ENCODE measurements around the gene BACE1. TPM values are rescaled to one million over a fixed set of nuclear protein-coding genes. Genes with fewer than 3 reads are reported as not detected.

Gene BACE1
- total and polyA plus RNA-seq, 4 donors: 7.3 to 21.8 (median 14.1) TPM

DNA sequence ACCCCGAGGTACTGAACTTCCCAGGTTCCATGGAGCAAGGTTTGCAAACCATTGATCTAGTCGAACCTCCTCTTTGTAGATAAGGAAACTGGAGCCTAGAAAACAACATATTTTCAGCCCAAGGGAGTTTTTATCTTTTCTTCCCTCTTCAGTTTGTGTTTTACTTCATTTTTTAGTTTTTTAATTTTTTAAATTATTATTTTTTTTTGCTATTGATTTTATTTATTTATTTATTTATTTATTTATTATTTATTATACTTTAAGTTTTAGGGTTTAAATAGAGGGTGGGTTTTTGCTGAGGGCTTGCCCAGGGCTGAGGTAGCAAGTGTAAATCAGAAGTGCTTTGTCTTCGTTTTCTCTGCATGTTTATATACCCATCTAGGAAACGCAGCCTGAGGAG is 38.5 kb upstream of the BACE1 start:
- TF ChIP-seq, protein P1, sequence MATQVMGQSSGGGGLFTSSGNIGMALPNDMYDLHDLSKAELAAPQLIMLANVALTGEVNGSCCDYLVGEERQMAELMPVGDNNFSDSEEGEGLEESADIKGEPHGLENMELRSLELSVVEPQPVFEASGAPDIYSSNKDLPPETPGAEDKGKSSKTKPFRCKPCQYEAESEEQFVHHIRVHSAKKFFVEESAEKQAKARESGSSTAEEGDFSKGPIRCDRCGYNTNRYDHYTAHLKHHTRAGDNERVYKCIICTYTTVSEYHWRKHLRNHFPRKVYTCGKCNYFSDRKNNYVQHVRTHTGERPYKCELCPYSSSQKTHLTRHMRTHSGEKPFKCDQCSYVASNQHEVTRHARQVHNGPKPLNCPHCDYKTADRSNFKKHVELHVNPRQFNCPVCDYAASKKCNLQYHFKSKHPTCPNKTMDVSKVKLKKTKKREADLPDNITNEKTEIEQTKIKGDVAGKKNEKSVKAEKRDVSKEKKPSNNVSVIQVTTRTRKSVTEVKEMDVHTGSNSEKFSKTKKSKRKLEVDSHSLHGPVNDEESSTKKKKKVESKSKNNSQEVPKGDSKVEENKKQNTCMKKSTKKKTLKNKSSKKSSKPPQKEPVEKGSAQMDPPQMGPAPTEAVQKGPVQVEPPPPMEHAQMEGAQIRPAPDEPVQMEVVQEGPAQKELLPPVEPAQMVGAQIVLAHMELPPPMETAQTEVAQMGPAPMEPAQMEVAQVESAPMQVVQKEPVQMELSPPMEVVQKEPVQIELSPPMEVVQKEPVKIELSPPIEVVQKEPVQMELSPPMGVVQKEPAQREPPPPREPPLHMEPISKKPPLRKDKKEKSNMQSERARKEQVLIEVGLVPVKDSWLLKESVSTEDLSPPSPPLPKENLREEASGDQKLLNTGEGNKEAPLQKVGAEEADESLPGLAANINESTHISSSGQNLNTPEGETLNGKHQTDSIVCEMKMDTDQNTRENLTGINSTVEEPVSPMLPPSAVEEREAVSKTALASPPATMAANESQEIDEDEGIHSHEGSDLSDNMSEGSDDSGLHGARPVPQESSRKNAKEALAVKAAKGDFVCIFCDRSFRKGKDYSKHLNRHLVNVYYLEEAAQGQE (IDR thresholded peaks at IDR 0.05): no peak
- TF ChIP-seq, protein P2, sequence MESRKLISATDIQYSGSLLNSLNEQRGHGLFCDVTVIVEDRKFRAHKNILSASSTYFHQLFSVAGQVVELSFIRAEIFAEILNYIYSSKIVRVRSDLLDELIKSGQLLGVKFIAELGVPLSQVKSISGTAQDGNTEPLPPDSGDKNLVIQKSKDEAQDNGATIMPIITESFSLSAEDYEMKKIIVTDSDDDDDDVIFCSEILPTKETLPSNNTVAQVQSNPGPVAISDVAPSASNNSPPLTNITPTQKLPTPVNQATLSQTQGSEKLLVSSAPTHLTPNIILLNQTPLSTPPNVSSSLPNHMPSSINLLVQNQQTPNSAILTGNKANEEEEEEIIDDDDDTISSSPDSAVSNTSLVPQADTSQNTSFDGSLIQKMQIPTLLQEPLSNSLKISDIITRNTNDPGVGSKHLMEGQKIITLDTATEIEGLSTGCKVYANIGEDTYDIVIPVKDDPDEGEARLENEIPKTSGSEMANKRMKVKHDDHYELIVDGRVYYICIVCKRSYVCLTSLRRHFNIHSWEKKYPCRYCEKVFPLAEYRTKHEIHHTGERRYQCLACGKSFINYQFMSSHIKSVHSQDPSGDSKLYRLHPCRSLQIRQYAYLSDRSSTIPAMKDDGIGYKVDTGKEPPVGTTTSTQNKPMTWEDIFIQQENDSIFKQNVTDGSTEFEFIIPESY (IDR thresholded peaks at IDR 0.05): no peak
- TF ChIP-seq FOXA2 (IDR thresholded peaks at IDR 0.05): no peak
- TF ChIP-seq, protein P3, sequence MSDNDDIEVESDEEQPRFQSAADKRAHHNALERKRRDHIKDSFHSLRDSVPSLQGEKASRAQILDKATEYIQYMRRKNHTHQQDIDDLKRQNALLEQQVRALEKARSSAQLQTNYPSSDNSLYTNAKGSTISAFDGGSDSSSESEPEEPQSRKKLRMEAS (IDR thresholded peaks at IDR 0.05): no peak
- TF ChIP-seq SP1 (IDR thresholded peaks at IDR 0.05): no peak
- no peak for TF ChIP-seq FOXA1 (IDR thresholded peaks at IDR 0.05)
- TF ChIP-seq YY1 (IDR thresholded peaks at IDR 0.05): no peak
- TF ChIP-seq, protein P4, sequence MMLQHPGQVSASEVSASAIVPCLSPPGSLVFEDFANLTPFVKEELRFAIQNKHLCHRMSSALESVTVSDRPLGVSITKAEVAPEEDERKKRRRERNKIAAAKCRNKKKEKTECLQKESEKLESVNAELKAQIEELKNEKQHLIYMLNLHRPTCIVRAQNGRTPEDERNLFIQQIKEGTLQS (IDR thresholded peaks at IDR 0.05): no peak
- TF ChIP-seq, protein P5, sequence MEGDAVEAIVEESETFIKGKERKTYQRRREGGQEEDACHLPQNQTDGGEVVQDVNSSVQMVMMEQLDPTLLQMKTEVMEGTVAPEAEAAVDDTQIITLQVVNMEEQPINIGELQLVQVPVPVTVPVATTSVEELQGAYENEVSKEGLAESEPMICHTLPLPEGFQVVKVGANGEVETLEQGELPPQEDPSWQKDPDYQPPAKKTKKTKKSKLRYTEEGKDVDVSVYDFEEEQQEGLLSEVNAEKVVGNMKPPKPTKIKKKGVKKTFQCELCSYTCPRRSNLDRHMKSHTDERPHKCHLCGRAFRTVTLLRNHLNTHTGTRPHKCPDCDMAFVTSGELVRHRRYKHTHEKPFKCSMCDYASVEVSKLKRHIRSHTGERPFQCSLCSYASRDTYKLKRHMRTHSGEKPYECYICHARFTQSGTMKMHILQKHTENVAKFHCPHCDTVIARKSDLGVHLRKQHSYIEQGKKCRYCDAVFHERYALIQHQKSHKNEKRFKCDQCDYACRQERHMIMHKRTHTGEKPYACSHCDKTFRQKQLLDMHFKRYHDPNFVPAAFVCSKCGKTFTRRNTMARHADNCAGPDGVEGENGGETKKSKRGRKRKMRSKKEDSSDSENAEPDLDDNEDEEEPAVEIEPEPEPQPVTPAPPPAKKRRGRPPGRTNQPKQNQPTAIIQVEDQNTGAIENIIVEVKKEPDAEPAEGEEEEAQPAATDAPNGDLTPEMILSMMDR (IDR thresholded peaks at IDR 0.05; ENCODE audit: low read depth, low read length, missing input control): no peak
- TF ChIP-seq GABPA (IDR thresholded peaks at IDR 0.05 in 1 of 2, conservative IDR thresholded peaks at IDR 0.05 in 1 of 2): no peak
- no peak for TF ChIP-seq HNF4G (IDR thresholded peaks at IDR 0.05)
- TF ChIP-seq NR2F2 (IDR thresholded peaks at IDR 0.05): no peak
- no peak for TF ChIP-seq EGR1 (IDR thresholded peaks at IDR 0.05; ENCODE audit: low read depth in 2 of 2)
- no peak for TF ChIP-seq HNF4A (conservative IDR thresholded peaks at IDR 0.05)
- TF ChIP-seq JUND (IDR thresholded peaks at IDR 0.05): no peak
- Histone ChIP-seq H3K9ac (ENCODE audit: low read depth in 1 of 2, low read length in 2 of 2) (no peak overlapping the region), H3K9me3 (ENCODE audit: control insufficient read depth in 4 of 4, low read length in 3 of 4) (no peaks in the 10 kb centered on the region), H3K4me1 (ENCODE audit: control insufficient read depth in 4 of 4, insufficient read depth in 4 of 4, low read length in 3 of 4) (no peaks in the 10 kb centered on the region), H3K27ac (ENCODE audit: low read depth in 1 of 2, low read length in 2 of 2) (no peak overlapping the region), H3K36me3 (ENCODE audit: control insufficient read depth in 4 of 4, insufficient read depth in 3 of 4, low read depth in 1 of 4, low read length in 3 of 4) (peaks cover 2 to 38% (median 20%) of the 10 kb centered on the region in 4 donors), H3K4me3 (ENCODE audit: low read depth in 1 of 3, low read length in 3 of 3) (no peak overlapping the region), H3K27me3 (ENCODE audit: control insufficient read depth in 4 of 4, insufficient read depth in 4 of 4, low read length in 3 of 4) (no peaks in the 10 kb centered on the region)
- WGBS: 95% methylated on average over 4 of the region's 4 CpGs
- DNase-seq (ENCODE audit: low spot score): no peak

DNA sequence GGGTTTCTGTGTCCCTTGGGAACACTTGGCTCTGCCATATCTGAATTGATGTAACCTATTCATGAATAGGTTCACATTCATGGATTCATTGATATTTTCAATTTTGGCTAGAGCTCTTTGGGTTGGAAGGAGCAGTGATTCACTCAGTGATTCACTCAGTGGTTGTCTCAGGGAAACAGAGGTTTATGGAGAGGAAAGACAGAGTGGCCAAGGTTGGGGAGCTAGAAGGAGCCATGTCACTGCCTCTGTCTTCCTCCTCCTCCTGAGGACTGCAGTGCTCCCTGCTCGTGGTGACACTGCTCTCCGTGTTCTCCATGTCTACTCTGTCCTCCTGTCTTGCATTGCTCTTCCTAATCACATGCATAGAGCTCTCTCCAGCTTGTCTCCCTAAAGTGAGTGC is 29.0 kb upstream of the BACE1 start:
- Histone ChIP-seq H3K27me3 (ENCODE audit: control insufficient read depth in 4 of 4, insufficient read depth in 4 of 4, low read length in 3 of 4) (no peaks in the 10 kb centered on the region), H3K4me3 (ENCODE audit: low read depth in 1 of 3, low read length in 3 of 3) (no peak overlapping the region), H3K4me1 (ENCODE audit: control insufficient read depth in 4 of 4, insufficient read depth in 4 of 4, low read length in 3 of 4) (no peaks in the 10 kb centered on the region), H3K9me3 (ENCODE audit: control insufficient read depth in 4 of 4, low read length in 3 of 4) (no peaks in the 10 kb centered on the region), H3K36me3 (ENCODE audit: control insufficient read depth in 4 of 4, insufficient read depth in 3 of 4, low read depth in 1 of 4, low read length in 3 of 4) (peaks cover 8 to 18% (median 15%) of the 10 kb centered on the region in 4 donors), H3K9ac (ENCODE audit: low read depth in 1 of 2, low read length in 2 of 2) (no peak overlapping the region), H3K27ac (ENCODE audit: low read depth in 1 of 2, low read length in 2 of 2) (no peak overlapping the region)
- WGBS: 85% methylated on average over 2 of the region's 2 CpGs
- DNase-seq (ENCODE audit: low spot score): no peak
- no peak for TF ChIP-seq HNF4G (IDR thresholded peaks at IDR 0.05)
- TF ChIP-seq TAF1 (conservative IDR thresholded peaks at IDR 0.05): no peak
- TF ChIP-seq GABPA (IDR thresholded peaks at IDR 0.05 in 1 of 2, conservative IDR thresholded peaks at IDR 0.05 in 1 of 2): no peak
- TF ChIP-seq, protein P5 (IDR thresholded peaks at IDR 0.05; ENCODE audit: low read depth, low read length, missing input control): no peak
- TF ChIP-seq NR2F2 (IDR thresholded peaks at IDR 0.05): no peak
- TF ChIP-seq SP1 (IDR thresholded peaks at IDR 0.05): no peak
- TF ChIP-seq RAD21 (IDR thresholded peaks at IDR 0.05): no peak
- no peak for TF ChIP-seq YY1 (IDR thresholded peaks at IDR 0.05)
- TF ChIP-seq RXRA (IDR thresholded peaks at IDR 0.05): no peak
- no peak for TF ChIP-seq JUND (IDR thresholded peaks at IDR 0.05)
- no peak for TF ChIP-seq FOXA1 (IDR thresholded peaks at IDR 0.05)
- TF ChIP-seq FOXA2 (IDR thresholded peaks at IDR 0.05): no peak
- TF ChIP-seq, protein P1 (IDR thresholded peaks at IDR 0.05): no peak
